ENCODE data around the gene GMPR. TPM values are rescaled to one million over a fixed set of nuclear protein-coding genes. Genes with fewer than 3 reads are reported as not detected.

Gene GMPR
- total RNA-seq, 1 experiment from 2014 or later = 1.4 TPM

DNA sequence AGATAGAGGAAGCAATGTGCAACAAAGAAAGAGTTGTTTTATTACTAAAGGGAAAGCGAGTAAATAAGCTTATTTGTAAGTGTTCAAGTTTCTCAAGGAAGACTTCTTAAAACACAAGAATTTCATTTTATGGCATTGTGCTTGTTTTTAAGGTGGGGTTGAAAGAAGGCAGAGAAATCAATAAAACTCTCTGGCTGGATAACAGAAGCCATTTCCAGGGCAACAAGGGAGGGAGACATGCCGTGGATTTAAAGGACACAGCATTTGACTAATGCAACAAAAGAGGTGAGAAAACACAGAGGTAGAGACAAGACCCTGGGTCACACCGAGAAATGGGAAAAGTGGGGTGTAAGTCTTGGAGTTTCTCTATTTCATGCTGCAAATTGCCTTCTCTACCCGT is 28.8 kb upstream of the GMPR start:
- H3K4me3 Mint-ChIP-seq (ENCODE audit: low read depth, unreplicated experiment) = no peak overlapping the region
- H3K27ac Mint-ChIP-seq (ENCODE audit: unreplicated experiment) = no peak overlapping the region
- intact Hi-C loops (cut with micrococcal nuclease; ENCODE audit: unreplicated experiment) = no loop called here
- no peaks in the 10 kb centered on the region for H3K36me3 Mint-ChIP-seq (ENCODE audit: insufficient read depth, unreplicated experiment)
- BruUV-seq (replicated peaks) = no TSS peak
- H3K9me3 Mint-ChIP-seq (ENCODE audit: low read depth, unreplicated experiment) = no peaks in the 10 kb centered on the region
- H3K27me3 Mint-ChIP-seq (ENCODE audit: unreplicated experiment) = no peaks in the 10 kb centered on the region
- peaks cover 9% of the 10 kb centered on the region for H3K4me1 Mint-ChIP-seq (ENCODE audit: low read depth, unreplicated experiment)
- no peak for DNase-seq
- TF ChIP-seq, protein P1, sequence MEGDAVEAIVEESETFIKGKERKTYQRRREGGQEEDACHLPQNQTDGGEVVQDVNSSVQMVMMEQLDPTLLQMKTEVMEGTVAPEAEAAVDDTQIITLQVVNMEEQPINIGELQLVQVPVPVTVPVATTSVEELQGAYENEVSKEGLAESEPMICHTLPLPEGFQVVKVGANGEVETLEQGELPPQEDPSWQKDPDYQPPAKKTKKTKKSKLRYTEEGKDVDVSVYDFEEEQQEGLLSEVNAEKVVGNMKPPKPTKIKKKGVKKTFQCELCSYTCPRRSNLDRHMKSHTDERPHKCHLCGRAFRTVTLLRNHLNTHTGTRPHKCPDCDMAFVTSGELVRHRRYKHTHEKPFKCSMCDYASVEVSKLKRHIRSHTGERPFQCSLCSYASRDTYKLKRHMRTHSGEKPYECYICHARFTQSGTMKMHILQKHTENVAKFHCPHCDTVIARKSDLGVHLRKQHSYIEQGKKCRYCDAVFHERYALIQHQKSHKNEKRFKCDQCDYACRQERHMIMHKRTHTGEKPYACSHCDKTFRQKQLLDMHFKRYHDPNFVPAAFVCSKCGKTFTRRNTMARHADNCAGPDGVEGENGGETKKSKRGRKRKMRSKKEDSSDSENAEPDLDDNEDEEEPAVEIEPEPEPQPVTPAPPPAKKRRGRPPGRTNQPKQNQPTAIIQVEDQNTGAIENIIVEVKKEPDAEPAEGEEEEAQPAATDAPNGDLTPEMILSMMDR (IDR thresholded peaks at IDR 0.05; ENCODE audit: unreplicated experiment) = no peak
- CTCF ChIA-PET = interaction anchor here (0.7 kb wide), 1 partner anchor 26 kb away, joined by 4 read pairs; no protein-coding TSS in a partner anchor

DNA sequence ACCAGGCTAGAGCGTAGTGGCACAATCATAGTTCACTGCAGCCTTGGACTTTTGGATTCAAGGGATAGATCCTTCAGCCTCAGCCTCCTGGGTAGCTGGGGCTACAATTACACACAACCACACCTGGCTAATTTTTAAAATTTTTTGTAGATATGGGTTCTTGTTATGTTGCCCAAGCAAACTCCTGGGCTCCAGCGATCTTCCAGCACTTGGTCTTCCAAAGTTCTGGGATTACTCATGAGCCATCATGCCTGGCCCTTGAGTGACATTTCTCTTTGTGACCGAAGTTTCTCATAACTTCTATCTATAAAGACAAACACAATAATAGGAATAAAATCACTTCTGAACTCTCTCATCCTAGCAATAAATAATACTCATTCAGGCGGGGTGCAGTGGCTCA is 26.1 kb upstream of the GMPR start:
- Mint-ChIP-seq H3K9me3 (ENCODE audit: low read depth, unreplicated experiment) (no peaks in the 10 kb centered on the region), H3K27me3 (ENCODE audit: unreplicated experiment) (no peaks in the 10 kb centered on the region), H3K36me3 (ENCODE audit: insufficient read depth, unreplicated experiment) (peaks cover 4% of the 10 kb centered on the region), H3K4me3 (ENCODE audit: low read depth, unreplicated experiment) (no peak overlapping the region), H3K27ac (ENCODE audit: unreplicated experiment) (no peak overlapping the region), H3K4me1 (ENCODE audit: low read depth, unreplicated experiment) (peaks cover 9% of the 10 kb centered on the region)
- intact Hi-C loops (cut with micrococcal nuclease; ENCODE audit: unreplicated experiment) = no loop called here
- BruUV-seq (replicated peaks) = no TSS peak
- TF ChIP-seq, protein P1 (IDR thresholded peaks at IDR 0.05; ENCODE audit: unreplicated experiment) = no peak
- no peak for DNase-seq
- CTCF ChIA-PET = no interaction called here

DNA sequence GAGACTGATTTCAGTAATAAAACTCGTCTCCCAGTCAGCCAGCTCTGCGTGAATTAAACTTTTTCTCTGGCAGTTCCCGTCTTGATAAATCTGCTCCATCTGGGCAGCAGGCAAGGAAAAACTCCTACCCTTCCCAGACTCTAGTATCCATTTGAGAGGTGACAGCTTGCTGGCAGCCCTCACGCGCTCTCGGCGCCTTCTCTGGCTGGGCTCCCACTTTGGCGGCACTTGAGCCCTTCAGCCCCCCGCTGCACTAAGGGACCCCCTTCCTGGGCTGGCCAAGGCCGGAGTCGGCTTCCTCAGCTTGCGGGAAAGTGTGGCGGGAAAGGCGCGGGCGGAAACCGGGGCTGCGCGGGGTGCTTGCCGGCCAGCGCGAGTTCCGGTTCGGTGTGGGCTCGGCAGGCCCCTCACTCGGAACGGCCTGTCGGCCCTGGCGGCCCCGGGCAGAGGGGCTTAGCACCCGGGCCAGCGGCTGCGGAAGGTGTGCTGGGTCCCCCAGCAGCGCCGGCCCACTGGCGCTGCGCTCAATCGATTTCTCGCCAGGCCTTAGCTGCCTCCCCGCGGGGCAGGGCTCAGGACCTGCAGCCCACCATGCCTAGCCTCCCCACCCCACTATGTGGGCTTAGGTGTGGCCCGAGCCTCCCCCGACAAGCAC is 21.8 kb upstream of the GMPR start:
- no peak overlapping the region for H3K27ac Mint-ChIP-seq (ENCODE audit: unreplicated experiment)
- no TSS peak for BruUV-seq (replicated peaks)
- no peaks in the 10 kb centered on the region for H3K27me3 Mint-ChIP-seq (ENCODE audit: unreplicated experiment)
- no peaks in the 10 kb centered on the region for H3K9me3 Mint-ChIP-seq (ENCODE audit: low read depth, unreplicated experiment)
- intact Hi-C loops (cut with micrococcal nuclease; ENCODE audit: unreplicated experiment) = no loop called here
- no peaks in the 10 kb centered on the region for H3K4me1 Mint-ChIP-seq (ENCODE audit: low read depth, unreplicated experiment)
- peaks cover 4% of the 10 kb centered on the region for H3K36me3 Mint-ChIP-seq (ENCODE audit: insufficient read depth, unreplicated experiment)
- TF ChIP-seq, protein P1 (IDR thresholded peaks at IDR 0.05; ENCODE audit: unreplicated experiment) = no peak
- CTCF ChIA-PET = no interaction called here
- DNase-seq = no peak
- no peak overlapping the region for H3K4me3 Mint-ChIP-seq (ENCODE audit: low read depth, unreplicated experiment)

DNA sequence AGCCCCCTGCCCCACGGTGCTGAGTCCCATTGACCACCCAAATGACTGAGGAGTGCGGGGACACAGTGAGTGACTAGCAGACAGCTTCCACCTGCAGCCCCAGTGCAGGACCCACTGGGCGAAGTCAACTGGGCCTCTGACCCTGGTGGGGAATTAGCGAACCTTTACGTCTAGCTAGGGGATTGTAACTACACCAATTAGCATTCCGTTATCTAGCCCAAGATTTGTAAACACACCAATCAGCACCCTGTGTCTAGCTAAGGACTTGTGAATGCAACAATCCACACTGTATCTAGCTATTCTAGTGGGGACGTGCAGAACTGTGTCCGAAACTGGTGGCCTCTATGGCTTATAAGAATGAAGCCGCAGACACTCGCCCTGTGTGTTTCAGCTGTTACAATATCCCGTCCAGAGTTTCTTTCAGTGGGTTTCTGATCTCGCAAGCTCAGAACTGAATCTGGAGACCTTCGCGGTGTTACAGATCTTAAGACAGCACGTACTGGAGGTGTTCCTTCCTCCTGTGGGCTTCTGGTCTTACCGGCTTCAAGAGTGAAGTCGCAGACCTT is 21.1 kb upstream of the GMPR start:
- intact Hi-C loops (cut with micrococcal nuclease; ENCODE audit: unreplicated experiment) = no loop called here
- CTCF ChIA-PET = no interaction called here
- DNase-seq = no peak
- BruUV-seq (replicated peaks) = no TSS peak
- Mint-ChIP-seq H3K4me3 (ENCODE audit: low read depth, unreplicated experiment) (no peak overlapping the region), H3K27me3 (ENCODE audit: unreplicated experiment) (no peaks in the 10 kb centered on the region), H3K9me3 (ENCODE audit: low read depth, unreplicated experiment) (no peaks in the 10 kb centered on the region), H3K4me1 (ENCODE audit: low read depth, unreplicated experiment) (no peaks in the 10 kb centered on the region), H3K36me3 (ENCODE audit: insufficient read depth, unreplicated experiment) (peaks cover 4% of the 10 kb centered on the region), H3K27ac (ENCODE audit: unreplicated experiment) (no peak overlapping the region)
- TF ChIP-seq, protein P1 (IDR thresholded peaks at IDR 0.05; ENCODE audit: unreplicated experiment) = no peak

Measured in Calu3 (cell line).